ENCODE results near the gene TSHZ2.

TSHZ2 gene, protein sequence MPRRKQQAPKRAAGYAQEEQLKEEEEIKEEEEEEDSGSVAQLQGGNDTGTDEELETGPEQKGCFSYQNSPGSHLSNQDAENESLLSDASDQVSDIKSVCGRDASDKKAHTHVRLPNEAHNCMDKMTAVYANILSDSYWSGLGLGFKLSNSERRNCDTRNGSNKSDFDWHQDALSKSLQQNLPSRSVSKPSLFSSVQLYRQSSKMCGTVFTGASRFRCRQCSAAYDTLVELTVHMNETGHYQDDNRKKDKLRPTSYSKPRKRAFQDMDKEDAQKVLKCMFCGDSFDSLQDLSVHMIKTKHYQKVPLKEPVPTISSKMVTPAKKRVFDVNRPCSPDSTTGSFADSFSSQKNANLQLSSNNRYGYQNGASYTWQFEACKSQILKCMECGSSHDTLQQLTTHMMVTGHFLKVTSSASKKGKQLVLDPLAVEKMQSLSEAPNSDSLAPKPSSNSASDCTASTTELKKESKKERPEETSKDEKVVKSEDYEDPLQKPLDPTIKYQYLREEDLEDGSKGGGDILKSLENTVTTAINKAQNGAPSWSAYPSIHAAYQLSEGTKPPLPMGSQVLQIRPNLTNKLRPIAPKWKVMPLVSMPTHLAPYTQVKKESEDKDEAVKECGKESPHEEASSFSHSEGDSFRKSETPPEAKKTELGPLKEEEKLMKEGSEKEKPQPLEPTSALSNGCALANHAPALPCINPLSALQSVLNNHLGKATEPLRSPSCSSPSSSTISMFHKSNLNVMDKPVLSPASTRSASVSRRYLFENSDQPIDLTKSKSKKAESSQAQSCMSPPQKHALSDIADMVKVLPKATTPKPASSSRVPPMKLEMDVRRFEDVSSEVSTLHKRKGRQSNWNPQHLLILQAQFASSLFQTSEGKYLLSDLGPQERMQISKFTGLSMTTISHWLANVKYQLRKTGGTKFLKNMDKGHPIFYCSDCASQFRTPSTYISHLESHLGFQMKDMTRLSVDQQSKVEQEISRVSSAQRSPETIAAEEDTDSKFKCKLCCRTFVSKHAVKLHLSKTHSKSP (N-terminal part only)

DNA sequence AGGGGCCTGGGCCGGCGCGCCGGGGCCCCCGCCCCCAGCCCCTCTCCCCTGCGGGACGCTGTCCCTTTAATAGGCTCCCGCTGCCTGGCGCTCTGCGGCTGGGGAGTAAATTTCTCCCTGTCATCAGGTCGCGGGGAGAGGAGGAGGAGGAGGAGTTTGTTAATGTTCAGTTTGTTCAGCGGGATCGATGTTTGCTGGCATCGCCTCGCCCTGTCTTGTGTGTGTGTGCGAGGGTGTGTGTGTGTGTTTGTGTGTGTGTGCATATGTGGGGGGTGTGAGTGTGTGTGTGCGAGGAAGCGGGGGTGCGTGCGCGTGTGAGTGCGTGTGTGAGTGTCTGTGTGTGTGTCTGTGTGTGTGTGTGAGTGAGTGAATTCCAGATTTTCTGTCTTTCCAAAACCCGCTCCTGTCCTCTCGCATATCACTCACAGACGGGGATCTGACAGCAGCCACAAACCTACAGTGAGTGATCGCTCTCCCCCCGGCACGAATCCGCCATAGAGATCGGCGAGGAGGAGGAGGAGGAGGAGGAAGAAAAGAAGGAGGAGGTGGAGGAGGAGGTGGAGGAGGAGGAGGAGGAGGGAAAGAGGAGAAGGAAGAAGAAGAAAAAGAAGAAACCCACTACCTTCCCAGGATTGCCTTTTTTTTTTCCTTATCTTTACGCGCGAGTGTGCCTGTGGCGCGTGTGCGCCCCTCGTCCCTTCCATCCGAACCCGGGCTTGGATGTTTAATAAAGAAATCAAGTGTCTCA, at the start of gene TSHZ2:
Gene TSHZ2, plus strand, starts transcription at position 169 of the 748 bp plus-strand sequence. CDS start 936 bp downstream, outside the sequence.
- DNase-seq = peak; percentile 55

DNA sequence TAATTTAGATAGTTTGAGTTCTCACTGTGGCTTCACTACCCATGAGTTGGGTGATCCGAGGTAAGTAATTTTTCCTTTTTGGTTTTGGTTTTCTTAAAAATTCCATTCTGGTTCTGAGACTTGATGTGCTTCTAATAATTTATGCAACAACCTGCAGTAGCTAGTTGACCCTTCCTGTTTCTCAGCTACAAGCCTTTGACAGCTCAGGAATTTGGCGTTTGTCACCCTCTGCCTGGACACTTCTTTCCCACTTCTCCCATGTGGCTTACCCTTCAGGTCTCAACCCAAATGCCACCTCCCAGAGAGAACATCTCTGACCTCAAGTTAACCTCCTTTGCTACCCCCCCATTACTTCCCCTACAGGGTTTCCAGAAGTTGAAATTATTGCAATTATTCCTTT, 49.7 kb upstream of the TSHZ2 start:
- DNase-seq = no peak

DNA sequence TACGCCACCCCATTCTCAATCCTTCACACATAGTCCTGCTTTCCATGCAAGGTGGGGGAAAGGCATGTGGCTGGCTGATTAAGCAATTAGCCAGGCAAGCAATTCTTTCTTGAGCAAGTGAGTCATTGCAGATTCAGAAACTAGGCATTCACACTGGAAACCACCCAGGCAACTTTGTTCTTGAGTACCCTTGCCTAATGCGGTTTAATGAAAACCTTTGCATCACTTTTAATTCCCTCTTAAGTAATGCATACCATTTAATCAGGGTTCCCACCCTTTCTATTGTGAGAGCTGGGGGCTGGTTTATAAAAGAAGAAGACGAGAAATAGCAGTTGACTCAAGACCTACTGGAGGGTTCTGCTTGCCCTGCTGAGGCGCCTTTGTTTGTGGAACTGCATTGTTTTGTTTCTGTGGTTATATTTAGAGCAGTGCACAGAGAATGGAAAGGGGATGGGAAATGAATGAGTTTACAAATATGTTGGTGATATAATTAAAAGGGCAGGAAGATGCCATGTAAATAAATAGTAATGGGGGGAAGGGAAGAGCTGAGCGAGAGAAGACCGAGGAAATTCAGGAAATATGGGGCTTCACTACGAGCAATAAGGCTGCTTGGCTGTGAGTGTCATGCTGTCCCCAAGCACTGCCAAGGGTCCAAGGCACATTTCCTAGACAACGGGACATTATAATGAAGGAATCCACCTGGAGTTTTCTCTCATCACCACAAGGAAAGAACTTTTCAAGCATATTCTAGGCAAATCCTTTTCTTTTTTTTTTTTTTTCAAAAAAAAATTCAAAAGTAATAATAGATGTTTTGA, 48.8 kb upstream of the TSHZ2 start:
- DNase-seq = no peak

DNA sequence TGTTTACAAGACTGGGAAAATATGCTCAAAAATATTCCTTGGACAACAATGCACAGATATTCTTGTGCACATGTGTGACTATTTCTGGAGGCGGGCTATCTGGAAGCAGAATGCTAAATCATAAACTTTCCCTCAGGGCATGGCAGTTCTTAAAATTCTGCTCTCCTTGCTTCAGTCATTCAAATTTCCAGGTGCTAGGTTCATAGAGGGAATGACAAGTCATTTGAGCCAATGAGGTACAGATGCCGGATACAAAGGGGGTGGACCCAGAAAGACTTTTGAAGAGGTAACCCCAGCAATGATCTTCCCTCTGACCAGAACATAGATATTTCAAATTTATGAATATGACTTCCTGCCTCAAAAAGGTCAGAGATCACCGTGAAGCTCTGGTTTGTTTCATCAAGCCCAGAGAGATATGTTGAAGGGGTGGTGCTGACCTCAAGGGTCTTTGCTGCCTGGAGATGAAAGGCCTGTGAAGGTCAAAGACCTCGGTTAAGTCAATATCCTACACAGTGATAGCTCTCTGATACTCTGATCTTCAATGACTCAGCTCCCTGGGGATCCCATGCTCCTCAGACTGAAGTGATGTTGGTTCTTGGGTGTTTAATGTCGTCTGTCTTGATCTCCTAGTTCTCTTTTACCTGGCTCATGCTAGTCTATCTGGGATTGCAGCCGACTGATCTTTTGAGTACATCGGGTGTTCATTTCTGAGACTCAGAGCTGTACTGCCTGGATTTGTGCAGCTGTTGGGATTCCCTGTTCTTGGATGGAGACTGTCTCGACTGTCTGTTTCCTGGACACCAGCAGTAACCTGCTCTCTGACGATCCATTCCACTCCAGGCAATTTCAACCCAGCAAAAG, 47.5 kb upstream of the TSHZ2 start:
- no peak for DNase-seq

DNA sequence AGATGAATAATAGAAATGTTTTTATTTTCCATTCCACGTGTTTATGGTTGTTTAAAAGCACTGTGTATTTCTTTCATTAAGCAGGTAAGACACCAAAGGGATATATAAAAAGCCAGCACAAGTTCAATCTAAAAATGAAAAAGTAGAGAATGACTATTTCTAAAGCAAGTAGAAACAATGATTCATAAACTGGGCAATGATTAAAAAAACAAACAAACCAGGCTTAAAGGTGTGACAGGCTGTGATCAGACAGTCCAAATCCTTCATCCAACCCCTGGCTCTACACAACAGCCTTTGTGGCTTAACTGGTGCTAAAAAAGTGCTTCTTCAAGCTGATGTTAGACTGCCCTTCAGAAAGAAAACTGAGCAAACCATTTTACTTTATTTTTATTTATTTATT, 45.7 kb upstream of the TSHZ2 start:
- no peak for DNase-seq

DNA sequence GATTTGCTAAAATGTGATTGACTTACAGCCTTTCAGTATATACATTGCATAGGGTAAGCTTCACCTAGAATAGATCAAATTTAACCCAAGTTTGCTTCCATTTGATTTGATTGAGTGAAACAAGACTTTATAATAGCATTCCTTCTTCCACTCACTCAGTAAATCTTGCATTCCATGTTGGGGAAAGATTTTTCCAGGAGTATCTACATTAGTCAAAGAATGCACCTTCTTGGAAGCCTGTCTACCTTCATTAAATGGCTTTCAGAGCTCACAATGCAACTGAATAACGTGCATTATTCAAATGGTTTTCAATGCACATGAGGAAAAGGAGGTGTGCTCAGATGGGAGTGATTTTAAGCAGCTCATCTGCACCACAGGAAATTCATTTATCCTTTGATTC, 38.3 kb upstream of the TSHZ2 start:
- DNase-seq = no peak

DNA sequence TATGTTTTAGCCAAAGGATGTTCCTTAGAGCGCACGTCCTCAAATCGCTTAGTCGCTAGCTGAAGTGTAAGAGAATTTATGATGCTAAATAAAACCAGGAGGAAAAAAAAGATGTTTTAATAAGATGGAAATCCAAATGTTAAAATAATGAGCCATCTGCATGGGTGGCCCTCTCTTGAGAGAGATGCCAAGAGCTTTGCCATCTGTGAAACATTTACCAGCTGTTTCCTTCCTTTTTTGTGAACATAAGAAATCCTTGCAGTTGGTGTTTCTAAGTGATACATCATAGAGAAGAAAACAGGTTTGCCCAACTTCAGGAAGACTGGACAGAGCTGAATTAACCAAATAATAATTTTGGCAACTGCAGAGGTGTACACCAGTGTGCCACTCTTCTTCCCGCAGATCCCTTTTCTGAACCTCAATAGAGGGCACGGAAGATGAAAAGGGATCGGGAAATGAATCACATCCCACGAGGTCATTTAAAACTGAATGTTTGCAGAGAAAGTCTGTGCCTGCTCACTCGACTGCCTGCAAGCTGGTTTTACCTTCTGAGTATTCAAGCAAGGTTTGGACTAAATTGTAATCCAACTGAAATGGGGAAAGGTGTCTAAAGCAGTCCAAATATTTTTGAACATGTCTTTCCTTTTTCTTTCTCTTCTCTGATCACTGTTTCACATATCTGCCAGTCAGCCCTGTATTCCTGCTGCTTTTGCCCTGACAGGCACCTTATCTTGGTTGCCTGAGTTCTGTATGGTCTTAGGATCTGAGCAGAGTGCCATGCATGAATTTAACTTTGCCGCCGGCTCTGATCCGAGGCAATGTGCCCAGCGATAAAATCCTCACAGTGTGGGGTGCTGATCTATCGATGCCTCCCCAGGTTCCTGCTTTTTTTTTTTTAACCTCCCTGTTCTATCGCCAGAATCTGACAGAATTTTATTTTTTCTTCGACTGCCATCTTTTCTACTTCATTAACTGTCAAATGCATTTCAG, 35.5 kb upstream of the TSHZ2 start:
- DNase-seq = no peak

DNA sequence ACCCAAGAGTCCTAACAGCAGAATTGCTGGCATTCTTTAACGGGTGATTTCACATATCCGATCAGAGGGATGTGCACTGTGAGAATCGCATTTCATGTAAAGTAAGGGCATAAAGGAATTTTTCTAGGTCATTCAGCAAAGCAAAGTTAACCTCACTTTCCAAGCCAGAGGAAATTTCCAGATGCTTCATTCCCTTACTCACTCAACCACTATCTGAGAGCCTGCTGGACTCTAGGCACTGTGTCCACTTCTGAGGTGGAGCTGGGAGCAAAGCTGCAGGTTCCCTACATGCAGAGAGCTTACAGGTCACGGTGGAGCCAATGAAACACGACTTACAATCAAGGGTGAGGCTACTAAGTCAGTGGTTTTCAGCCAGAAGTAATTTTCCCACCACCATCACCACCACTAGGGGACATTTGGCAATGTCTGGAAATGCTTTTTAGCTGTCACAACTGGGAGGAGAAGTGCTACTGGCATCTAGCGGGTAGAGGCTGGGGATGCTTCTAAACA, 34.5 kb upstream of the TSHZ2 start:
- DNase-seq = no peak

DNA sequence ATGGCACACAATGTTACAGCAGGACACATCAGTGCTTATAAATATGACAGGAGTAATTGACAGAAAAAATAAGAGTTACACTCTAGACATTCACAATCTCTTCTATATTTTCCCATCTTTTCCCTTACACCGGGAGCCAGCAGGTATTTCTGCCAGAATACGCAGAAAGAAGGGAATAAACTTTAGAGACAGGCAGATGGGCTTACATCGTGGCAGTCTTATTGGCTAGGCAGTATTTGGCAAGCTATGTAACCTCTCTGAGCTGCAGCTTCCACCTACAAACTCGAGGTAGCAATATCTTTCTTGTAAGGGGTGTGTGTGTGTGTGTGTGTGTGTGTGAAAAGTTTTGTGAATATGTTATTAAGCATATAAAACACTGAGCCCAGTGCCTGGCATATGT, 33.0 kb upstream of the TSHZ2 start:
- DNase-seq = no peak

DNA sequence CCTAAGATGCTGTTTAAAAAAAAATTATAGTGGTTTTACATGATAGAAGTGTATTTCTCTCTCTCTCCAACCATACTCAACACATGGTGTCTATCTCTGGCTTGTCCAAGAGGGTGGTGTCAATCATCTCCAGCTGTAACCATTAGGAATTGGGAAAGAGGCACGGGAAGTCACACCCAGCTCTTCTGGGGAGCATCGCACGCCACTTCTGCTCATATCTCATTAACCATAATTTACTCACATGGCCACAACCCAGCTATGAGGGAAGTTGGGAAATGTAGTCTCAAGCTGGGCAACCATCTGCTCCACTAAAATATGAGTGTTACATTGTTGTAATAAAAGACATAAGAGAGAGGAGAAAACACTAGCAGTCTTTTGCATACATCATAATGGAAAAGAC, 30.4 kb upstream of the TSHZ2 start:
- DNase-seq = no peak

DNA sequence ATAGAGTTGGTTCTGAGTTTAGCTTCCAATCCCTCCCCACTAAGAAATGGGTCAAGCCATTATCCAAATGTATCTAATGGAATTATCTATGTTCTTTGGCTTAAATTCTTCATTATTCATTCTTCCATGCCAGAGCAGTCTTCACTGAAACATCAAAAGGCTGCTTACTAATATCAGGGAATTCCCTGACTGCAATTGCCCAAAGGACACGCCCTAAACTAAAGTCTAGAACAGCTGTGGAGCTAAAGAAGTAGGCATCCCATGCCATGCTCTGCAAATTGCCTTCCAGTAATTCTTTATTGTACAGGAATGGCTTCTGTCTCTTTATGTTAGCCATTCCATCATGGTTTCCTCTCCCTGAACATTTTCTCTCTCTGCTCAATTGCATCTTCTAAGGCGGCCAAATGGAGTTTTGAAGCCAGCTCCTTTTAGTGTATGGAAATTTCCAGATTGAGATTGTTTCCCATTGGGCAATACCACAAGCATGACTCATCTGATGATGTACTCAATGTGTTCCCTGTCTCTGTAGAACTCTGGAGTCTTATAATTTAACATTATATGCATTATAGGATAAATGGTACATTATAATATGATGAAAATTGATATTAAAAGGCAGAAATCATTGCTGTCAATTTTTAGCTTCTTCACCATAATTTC, 28.8 kb upstream of the TSHZ2 start:
- no peak for DNase-seq

DNA sequence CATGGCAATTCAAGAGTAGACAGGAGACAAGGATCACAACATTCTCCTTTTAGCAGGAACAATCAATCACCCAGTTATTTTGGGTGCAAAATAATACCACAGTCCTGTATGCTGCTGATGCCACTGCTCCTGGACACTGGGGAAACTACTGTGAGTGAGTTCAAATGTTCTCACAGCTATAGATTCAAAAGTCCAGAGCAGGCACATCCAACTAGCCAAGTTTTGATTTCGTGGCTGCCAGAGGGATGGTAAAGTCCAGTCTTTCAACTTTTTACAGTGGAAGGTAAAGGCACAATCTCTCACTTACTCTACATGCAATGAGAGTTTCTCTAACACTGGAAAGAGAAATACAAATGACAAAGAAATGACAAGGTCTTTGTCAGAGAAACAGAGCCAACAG, 26.9 kb upstream of the TSHZ2 start:
- no peak for DNase-seq

DNA sequence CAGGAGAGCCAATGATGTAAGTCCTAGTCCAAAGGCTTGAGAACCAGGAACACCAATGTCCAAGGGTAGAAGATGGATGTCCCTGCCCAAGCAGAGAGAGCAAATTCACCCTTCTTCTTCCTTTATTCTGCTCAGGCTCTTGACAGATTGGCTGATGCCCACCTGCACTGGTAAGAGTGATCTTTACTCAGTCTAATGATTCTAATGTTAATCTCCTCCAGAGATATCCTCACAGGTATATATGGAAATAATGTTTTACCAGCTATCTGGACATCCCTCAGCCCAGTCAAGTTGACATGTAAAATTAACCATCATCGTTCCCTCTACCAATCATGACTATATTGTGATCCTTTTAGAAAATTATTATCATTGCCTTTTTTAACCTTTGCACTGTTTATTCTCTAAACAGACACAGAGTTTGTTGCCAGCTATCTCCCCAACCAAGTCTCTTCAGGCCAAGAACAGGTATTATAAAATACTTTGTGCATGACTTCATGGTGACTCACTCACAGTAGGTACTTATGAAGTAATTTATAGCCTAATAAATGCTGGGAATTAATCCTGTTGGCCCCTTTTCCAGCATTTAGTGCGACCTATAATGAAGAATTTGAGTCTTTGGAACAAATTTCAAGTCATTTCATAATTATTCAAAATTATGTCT, 26.2 kb upstream of the TSHZ2 start:
- peak; percentile 14 for DNase-seq

DNA sequence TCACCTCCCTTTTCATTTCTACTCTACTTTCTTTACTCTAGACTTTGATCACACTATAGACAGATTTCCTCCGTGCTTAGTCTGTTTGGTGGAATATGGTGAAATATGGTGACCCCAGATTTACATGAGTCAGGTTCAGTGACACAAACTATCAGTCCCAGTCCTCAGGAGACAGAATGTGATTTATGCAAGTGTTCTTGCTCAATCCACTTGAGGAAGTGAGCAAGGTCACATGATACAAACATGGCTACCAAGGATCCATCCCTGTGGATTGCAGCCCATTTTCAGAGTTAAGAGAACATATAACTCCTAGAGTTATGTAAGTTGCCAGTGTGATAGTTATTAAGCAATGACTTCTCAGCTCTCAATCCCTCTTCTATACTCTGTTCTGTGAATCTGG, 23.7 kb upstream of the TSHZ2 start:
- DNase-seq = no peak

DNA sequence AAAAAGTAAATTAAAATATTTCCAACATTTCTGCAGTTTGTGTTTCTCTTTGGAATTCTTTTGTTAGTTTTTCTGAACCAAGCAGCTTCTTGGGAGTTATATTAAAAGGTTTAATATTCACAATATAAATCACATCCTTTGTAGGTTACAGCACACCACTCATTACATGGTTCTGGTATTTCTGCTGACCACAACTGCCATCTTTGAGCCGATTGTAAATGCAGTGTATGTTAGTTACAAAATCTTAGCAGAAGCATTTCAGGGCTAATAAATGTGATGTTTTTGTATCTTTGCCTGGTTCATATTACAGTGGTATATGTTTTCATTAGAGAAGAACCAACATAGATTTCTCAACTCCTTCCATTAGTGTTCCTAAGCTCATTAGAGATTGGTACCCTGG, 19.1 kb upstream of the TSHZ2 start:
- DNase-seq = no peak

DNA sequence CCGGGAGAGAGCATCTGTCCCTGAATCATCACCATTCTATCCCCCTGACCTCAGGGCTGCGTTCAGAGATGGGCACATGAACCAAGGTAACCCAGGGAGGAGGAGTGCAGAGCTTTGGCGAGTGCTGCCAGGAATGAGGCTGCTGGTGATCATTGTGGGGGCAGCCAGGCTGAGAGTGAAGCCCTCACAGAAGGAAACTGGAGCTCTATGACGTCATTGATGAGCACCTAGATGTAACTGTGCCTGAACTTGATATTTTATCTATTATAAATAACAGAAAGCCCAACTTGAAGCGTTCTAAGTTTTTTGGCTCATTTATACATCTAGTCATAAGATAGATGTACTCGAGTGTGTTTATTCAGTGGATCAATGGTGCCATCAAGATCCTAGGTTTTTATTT, 17.3 kb upstream of the TSHZ2 start:
- DNase-seq = no peak

DNA sequence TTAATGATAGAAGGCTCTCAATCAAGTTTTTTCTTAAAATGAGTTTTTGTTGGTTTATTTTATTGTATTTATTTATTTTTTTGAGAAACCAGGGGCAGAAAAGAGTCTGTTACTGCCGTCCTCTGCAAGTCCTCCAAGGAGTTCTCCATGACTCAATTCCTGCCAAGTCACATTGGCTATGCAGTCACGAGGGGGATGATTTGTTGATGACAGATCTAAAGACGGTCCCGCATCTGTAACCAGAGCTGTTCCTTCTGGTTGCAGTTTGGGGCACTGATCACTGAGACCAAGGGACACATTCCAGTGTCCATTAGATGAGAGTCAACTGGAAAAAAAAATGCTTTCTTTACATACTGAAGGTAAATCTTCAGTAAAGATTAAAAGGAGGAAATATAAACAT, 13.9 kb upstream of the TSHZ2 start:
- DNase-seq = no peak

DNA sequence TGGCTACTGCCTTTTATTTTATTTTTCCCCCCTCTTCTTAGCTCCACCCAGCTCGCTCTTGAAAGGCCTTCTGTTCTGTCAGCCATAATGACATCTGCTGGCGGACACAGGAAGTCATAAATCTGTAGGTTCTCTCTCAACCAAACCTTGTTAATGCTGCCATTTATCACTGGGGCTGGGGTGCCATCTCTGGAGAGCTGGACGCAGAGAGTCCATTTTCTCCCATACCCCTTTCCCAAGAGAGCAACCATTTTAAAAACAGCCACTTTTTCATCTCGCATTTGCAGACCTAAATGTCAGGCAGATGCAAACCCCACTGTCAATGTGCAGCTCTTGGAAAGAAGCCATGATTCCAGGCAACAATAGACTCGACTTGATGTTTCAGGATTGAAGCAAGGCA, 13.0 kb upstream of the TSHZ2 start:
- peak; percentile 98 for DNase-seq

DNA sequence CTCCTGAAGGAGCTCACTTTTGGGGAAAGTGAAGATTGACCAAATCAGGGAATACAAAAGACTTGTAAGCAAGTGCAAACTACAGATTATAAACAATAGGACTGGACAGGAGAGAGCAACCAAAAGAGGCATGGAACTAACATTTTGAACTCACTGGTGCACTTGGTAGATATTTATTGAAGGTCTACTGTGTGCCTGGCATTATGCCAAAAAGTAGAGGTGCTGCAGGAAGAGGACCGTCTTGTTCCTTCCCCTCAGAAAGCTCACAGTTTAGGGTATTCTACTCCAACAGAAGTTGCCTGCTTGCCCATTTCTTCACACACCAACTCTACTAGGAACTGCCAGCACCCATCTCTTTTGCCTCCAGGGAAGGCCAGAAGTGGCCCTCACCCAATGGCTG, 10.0 kb upstream of the TSHZ2 start:
- no peak for DNase-seq

All from DMS153 (cell line).